ENCODE measurements around the gene PTPRB. TPM values are rescaled to one million over a fixed set of nuclear protein-coding genes. Genes with fewer than 3 reads are reported as not detected.

PTPRB gene
- total and polyA plus RNA-seq, 5 donors from 2014 or later: not detected

DNA sequence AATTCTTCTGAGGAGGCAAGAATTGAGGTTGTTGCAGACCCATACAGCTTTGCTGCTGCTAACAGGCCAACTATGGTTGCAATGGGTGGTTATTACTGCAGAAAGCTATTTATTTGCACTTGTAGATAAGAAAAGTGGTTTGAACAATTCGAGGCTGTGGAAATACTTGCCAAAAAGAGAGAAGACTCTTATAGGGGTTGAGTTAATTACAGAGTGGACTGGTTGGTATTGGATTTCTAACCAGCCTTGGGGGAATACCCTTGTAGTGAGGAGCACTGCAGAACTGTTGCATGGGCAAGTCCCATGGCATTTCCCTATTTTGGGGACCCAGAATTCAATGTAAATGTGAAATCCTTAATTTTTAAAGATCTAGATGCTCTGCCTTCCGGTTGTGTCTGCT, 150.6 kb downstream of the PTPRB start:
- Mint-ChIP-seq H3K36me3 (no peaks in the 10 kb centered on the region), H3K27me3 (no peaks in the 10 kb centered on the region), H3K4me1 (no peaks in the 10 kb centered on the region), H3K4me3 (no peak overlapping the region), H3K9me3 (peaks cover 0 to 13% (median 2%) of the 10 kb centered on the region in 7 donors), H3K27ac (no peak overlapping the region)
- H3K27ac ChIP-seq (ENCODE audit: insufficient read depth, low read length, poor library complexity, severe bottlenecking): no peak overlapping the region
- no peaks in the 10 kb centered on the region for H3K4me1 ChIP-seq (ENCODE audit: control insufficient read depth, insufficient read depth, low read length, poor library complexity, severe bottlenecking)
- peaks cover 0 to 1% of the 10 kb centered on the region in 2 experiments for H3K9me3 ChIP-seq (ENCODE audit: control insufficient read depth in 2 of 2, low read length in 2 of 2)
- no peak for ATAC-seq (ENCODE audit: low read depth in 2 of 2)
- H3K4me3 ChIP-seq (ENCODE audit: low read depth, low read length): no peak overlapping the region
- H3K36me3 ChIP-seq (ENCODE audit: control insufficient read depth, insufficient read depth, low read length): no peaks in the 10 kb centered on the region
- H3K27me3 ChIP-seq (ENCODE audit: control insufficient read depth, insufficient read depth, low read length): peaks cover 2% of the 10 kb centered on the region
- DNase-seq: no peak

GRCh38 chr12:70485704-70486103, 151.5 kb downstream of the PTPRB start:
- DNase-seq (no peak), ATAC-seq (ENCODE audit: low read depth in 2 of 2) (no peak)
- no peaks in the 10 kb centered on the region for H3K36me3 ChIP-seq (ENCODE audit: control insufficient read depth, insufficient read depth, low read length)
- no peak overlapping the region for H3K4me3 ChIP-seq (ENCODE audit: low read depth, low read length)
- no peaks in the 10 kb centered on the region for H3K27me3 Mint-ChIP-seq
- peaks cover 0 to 1% of the 10 kb centered on the region in 2 experiments for H3K9me3 ChIP-seq (ENCODE audit: control insufficient read depth in 2 of 2, low read length in 2 of 2)
- no peak overlapping the region for H3K27ac Mint-ChIP-seq
- no peak overlapping the region for H3K4me3 Mint-ChIP-seq
- H3K4me1 Mint-ChIP-seq: no peaks in the 10 kb centered on the region
- H3K27me3 ChIP-seq (ENCODE audit: control insufficient read depth, insufficient read depth, low read length): peaks cover 2% of the 10 kb centered on the region
- H3K36me3 Mint-ChIP-seq: no peaks in the 10 kb centered on the region
- H3K4me1 ChIP-seq (ENCODE audit: control insufficient read depth, insufficient read depth, low read length, poor library complexity, severe bottlenecking): no peaks in the 10 kb centered on the region
- H3K9me3 Mint-ChIP-seq: peaks cover 0 to 8% (median 0%) of the 10 kb centered on the region in 7 donors
- H3K27ac ChIP-seq (ENCODE audit: insufficient read depth, low read length, poor library complexity, severe bottlenecking): no peak overlapping the region

- no peak for DNase-seq
- Mint-ChIP-seq H3K4me1 (no peaks in the 10 kb centered on the region), H3K36me3 (no peaks in the 10 kb centered on the region), H3K4me3 (no peak overlapping the region), H3K27me3 (no peaks in the 10 kb centered on the region), H3K9me3 (peaks cover 0 to 8% (median 0%) of the 10 kb centered on the region in 7 donors), H3K27ac (no peak overlapping the region)
- ATAC-seq (ENCODE audit: low read depth in 2 of 2): no peak
- no peaks in the 10 kb centered on the region for H3K36me3 ChIP-seq (ENCODE audit: control insufficient read depth, insufficient read depth, low read length)
- peaks cover 2% of the 10 kb centered on the region for H3K27me3 ChIP-seq (ENCODE audit: control insufficient read depth, insufficient read depth, low read length)
- no peaks in the 10 kb centered on the region for H3K4me1 ChIP-seq (ENCODE audit: control insufficient read depth, insufficient read depth, low read length, poor library complexity, severe bottlenecking)
- H3K4me3 ChIP-seq (ENCODE audit: low read depth, low read length): no peak overlapping the region
- no peak overlapping the region for H3K27ac ChIP-seq (ENCODE audit: insufficient read depth, low read length, poor library complexity, severe bottlenecking)
- no peaks in the 10 kb centered on the region for H3K9me3 ChIP-seq (ENCODE audit: control insufficient read depth in 2 of 2, low read length in 2 of 2)
These were observed 152.8 kb downstream of the PTPRB start for GRCh38 chr12:70484464-70484863.

GRCh38 chr12:70482764-70483163, 154.5 kb downstream of the PTPRB start:
- H3K27ac Mint-ChIP-seq: no peak overlapping the region
- H3K36me3 Mint-ChIP-seq: no peaks in the 10 kb centered on the region
- no peaks in the 10 kb centered on the region for H3K4me1 Mint-ChIP-seq
- H3K27ac ChIP-seq (ENCODE audit: insufficient read depth, low read length, poor library complexity, severe bottlenecking): no peak overlapping the region
- no peaks in the 10 kb centered on the region for H3K36me3 ChIP-seq (ENCODE audit: control insufficient read depth, insufficient read depth, low read length)
- no peaks in the 10 kb centered on the region for H3K4me1 ChIP-seq (ENCODE audit: control insufficient read depth, insufficient read depth, low read length, poor library complexity, severe bottlenecking)
- DNase-seq (no peak), ATAC-seq (ENCODE audit: low read depth in 2 of 2) (no peak)
- no peak overlapping the region for H3K4me3 ChIP-seq (ENCODE audit: low read depth, low read length)
- no peaks in the 10 kb centered on the region for H3K9me3 ChIP-seq (ENCODE audit: control insufficient read depth in 2 of 2, low read length in 2 of 2)
- H3K27me3 Mint-ChIP-seq: no peaks in the 10 kb centered on the region
- H3K9me3 Mint-ChIP-seq: peaks cover 0 to 4% (median 0%) of the 10 kb centered on the region in 7 donors
- H3K27me3 ChIP-seq (ENCODE audit: control insufficient read depth, insufficient read depth, low read length): peaks cover 2% of the 10 kb centered on the region
- no peak overlapping the region for H3K4me3 Mint-ChIP-seq

DNA sequence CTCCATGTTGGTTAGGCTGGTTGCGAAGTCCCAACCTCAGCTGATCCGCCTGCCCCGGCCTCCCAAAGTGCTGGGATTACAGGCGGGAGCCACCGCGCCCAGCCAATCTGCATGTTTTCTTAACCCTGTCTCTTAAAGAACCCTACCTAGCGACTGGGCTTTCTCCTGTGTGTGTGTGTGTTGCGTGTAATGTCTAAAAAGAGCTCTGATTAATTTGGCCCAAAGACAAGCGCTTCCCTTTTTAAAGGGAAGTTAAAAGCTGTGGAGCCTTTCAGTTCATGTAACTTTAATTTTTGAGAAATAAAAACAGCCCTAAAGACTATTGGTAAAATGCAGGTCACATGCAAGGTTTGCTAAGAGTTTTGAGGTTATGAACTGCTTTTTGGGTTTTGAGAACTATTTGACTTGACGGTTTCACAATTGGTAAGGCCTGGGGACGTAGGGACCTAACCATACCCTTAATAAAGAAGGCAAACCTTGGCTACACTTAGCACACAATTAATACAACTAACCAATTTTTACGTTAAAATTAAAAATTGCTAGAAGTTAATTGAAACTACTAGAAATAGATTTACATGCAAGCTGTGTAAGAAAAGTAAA, 167.9 kb downstream of the PTPRB start:
- no peaks in the 10 kb centered on the region for H3K27me3 ChIP-seq (ENCODE audit: control insufficient read depth, insufficient read depth, low read length)
- H3K27ac Mint-ChIP-seq: no peak overlapping the region
- no peak overlapping the region for H3K4me3 Mint-ChIP-seq
- no peaks in the 10 kb centered on the region for H3K36me3 Mint-ChIP-seq
- H3K9me3 ChIP-seq (ENCODE audit: control insufficient read depth in 2 of 2, low read length in 2 of 2): no peaks in the 10 kb centered on the region
- H3K9me3 Mint-ChIP-seq: peaks cover 0 to 4% (median 2%) of the 10 kb centered on the region in 7 donors
- ATAC-seq (ENCODE audit: low read depth in 2 of 2) (no peak), DNase-seq (no peak)
- H3K4me3 ChIP-seq (ENCODE audit: low read depth, low read length): no peak overlapping the region
- H3K4me1 Mint-ChIP-seq: no peaks in the 10 kb centered on the region
- no peak overlapping the region for H3K27ac ChIP-seq (ENCODE audit: insufficient read depth, low read length, poor library complexity, severe bottlenecking)
- no peaks in the 10 kb centered on the region for H3K4me1 ChIP-seq (ENCODE audit: control insufficient read depth, insufficient read depth, low read length, poor library complexity, severe bottlenecking)
- peaks cover 5% of the 10 kb centered on the region for H3K27me3 Mint-ChIP-seq
- no peaks in the 10 kb centered on the region for H3K36me3 ChIP-seq (ENCODE audit: control insufficient read depth, insufficient read depth, low read length)

- H3K36me3 Mint-ChIP-seq: no peaks in the 10 kb centered on the region
- Histone ChIP-seq H3K27me3 (ENCODE audit: control insufficient read depth, insufficient read depth, low read length) (no peaks in the 10 kb centered on the region), H3K9me3 (ENCODE audit: control insufficient read depth in 2 of 2, low read length in 2 of 2) (peaks cover 0 to 5% of the 10 kb centered on the region in 2 experiments), H3K27ac (ENCODE audit: insufficient read depth, low read length, poor library complexity, severe bottlenecking) (no peak overlapping the region), H3K4me3 (ENCODE audit: low read depth, low read length) (no peak overlapping the region), H3K36me3 (ENCODE audit: control insufficient read depth, insufficient read depth, low read length) (no peaks in the 10 kb centered on the region), H3K4me1 (ENCODE audit: control insufficient read depth, insufficient read depth, low read length, poor library complexity, severe bottlenecking) (no peaks in the 10 kb centered on the region)
- no peak for DNase-seq
- H3K4me1 Mint-ChIP-seq: no peaks in the 10 kb centered on the region
- no peak for ATAC-seq (ENCODE audit: low read depth in 2 of 2)
- H3K4me3 Mint-ChIP-seq: no peak overlapping the region
- H3K27me3 Mint-ChIP-seq: peaks cover 5% of the 10 kb centered on the region
- peaks cover 0 to 9% (median 4%) of the 10 kb centered on the region in 7 donors for H3K9me3 Mint-ChIP-seq
- no peak overlapping the region for H3K27ac Mint-ChIP-seq
These were observed 168.5 kb downstream of the PTPRB start for GRCh38 chr12:70468741-70469140.

DNA sequence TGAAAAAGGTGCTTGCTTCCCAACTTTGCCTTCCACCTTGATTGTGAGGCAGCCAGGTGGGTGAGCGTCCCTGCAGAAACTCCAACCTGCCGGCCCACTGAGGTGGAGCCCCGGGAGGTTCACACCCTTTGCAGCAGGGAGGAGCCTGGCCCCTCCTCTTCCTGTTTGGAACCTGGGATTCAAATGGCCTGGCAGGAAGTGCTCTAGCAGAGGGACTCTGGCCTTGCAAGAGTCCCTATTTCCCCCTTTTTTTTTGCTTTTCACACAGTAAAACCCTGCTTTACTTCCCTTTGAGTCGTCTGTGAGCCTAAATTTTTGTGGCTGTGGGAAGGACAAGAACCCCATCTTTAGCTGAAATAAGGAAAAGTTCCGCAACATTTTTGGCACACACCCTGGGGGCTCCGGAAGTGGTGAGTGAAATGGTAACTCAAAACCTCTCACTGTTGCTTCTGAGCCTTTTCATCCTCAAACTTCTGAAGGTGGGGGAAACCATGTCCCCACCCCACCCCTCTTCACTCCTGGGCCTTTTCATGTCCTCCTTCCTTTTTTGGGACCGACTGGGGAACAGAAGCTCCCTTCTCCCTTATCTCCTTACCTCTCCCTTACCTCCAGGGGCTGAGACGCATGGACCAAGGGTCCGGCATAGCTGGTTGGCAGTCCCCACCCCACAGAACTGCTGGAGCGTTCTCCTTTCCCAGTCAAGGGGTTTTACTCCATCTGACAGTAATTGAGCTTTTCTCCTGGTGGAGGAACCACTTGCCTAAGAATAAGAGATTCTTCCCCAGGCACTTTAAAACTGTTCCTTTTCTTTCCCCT, 169.1 kb downstream of the PTPRB start:
- H3K36me3 ChIP-seq (ENCODE audit: control insufficient read depth, insufficient read depth, low read length): no peaks in the 10 kb centered on the region

More for the DNA sequence above, 169.1 kb downstream of the PTPRB start:
- ATAC-seq (ENCODE audit: low read depth in 2 of 2): no peak
- H3K9me3 ChIP-seq (ENCODE audit: control insufficient read depth in 2 of 2, low read length in 2 of 2): peaks cover 0 to 9% of the 10 kb centered on the region in 2 experiments
- Mint-ChIP-seq H3K27me3 (peaks cover 5% of the 10 kb centered on the region), H3K4me1 (no peaks in the 10 kb centered on the region), H3K4me3 (no peak overlapping the region), H3K9me3 (peaks cover 0 to 9% (median 4%) of the 10 kb centered on the region in 7 donors), H3K36me3 (no peaks in the 10 kb centered on the region), H3K27ac (no peak overlapping the region)
- no peaks in the 10 kb centered on the region for H3K4me1 ChIP-seq (ENCODE audit: control insufficient read depth, insufficient read depth, low read length, poor library complexity, severe bottlenecking)
- DNase-seq: no peak
- H3K27ac ChIP-seq (ENCODE audit: insufficient read depth, low read length, poor library complexity, severe bottlenecking): no peak overlapping the region
- H3K4me3 ChIP-seq (ENCODE audit: low read depth, low read length): no peak overlapping the region
- no peaks in the 10 kb centered on the region for H3K27me3 ChIP-seq (ENCODE audit: control insufficient read depth, insufficient read depth, low read length)
